Body of pancreas (tissue), 4 donors: ENCODE data around the gene POLRMT. TPM values are rescaled to one million over a fixed set of nuclear protein-coding genes. Genes with fewer than 3 reads are reported as not detected.

ENCODE experiments used
- ATAC-seq: fragments of 150-250 bp; one replicate; pipeline ENCODE4 v1.9.1; 2016
- DNase-seq, 4 donors: peaks; one replicate each; pipeline ENCODE4 v3.0.0-alpha.2; 2019
- H3K27ac ChIP-seq, 4 donors: fragments of 200-600 bp; sonication (generic); 1 replicate in 3 of 4; 2 replicates in 1 of 4; pipeline versions ENCODE4 v1.5.1 to v1.6.1; 2016 to 2019; ENCODE audit warnings: mild to moderate bottlenecking in 1 of 4, mixed read lengths in 1 of 4, moderate library complexity in 1 of 4
- H3K27me3 ChIP-seq, 2 donors: fragments of 200-600 bp; sonication (generic); one replicate each; pipeline ENCODE4 v1.6.0; 2016; ENCODE audit warnings: mild to moderate bottlenecking in 1 of 2
- H3K36me3 ChIP-seq, 2 donors: fragments of 200-600 bp; sonication (generic); replicated peaks in 1 of 2; 2 replicates each; pipeline ENCODE4 v1.5.1; 2016; ENCODE audit warnings: low read depth in 2 of 2; ENCODE audit not compliant: insufficient read depth in 1 of 2
- H3K4me1 ChIP-seq: fragments of 200-600 bp; sonication (generic); one replicate; pipeline ENCODE4 v1.6.0; 2016
- H3K4me3 ChIP-seq, 2 donors: fragments of 200-600 bp; sonication (generic); 1 replicate in 1 of 2; 2 replicates in 1 of 2; pipeline ENCODE4 v1.5.1; 2016 to 2019
- H3K9me3 ChIP-seq, 3 donors: fragments of 200-600 bp; sonication (generic); 1 replicate in 2 of 3; 2 replicates in 1 of 3; pipeline ENCODE4 v1.5.1; 2016
- CTCF ChIP-seq, 7 experiments: fragments of 450-650 bp in 4 of 7; fragments of 200-600 bp in 3 of 7; sonication (generic) in 3 of 7; IDR thresholded peaks; one replicate each; pipeline ENCODE4 v1.5.1; 2016 to 2019; ENCODE audit warnings: antibody characterized with exemption in 7 of 7
- POLR2A ChIP-seq, 3 donors: fragments of 450-650 bp; IDR thresholded peaks; one replicate each; pipeline ENCODE4 v1.6.1; 2016; ENCODE audit warnings: antibody characterized with exemption in 3 of 3, mild to moderate bottlenecking in 2 of 3
- WGBS, 2 donors: methylation state at CpG; one replicate each; pipeline ENCODE4 v1.1.5; 2017; 5-methylcytosine and 5-hydroxymethylcytosine counted together
- intact Hi-C: fragments of 100-400 bp; cut with DNase I; formaldehyde crosslinking; loops from one replicate; pipeline ENCODE4 v1.15.1; 2023
- total RNA-seq, 2 donors: library from RNA; depleted of rRNA; stranded (reverse); fragments of >200 nt; gene quantifications; one replicate each; pipeline ENCODE4 v1.1.0, GENCODE V29; 2016

The POLRMT gene
- total RNA-seq, 2 donors from 2014 or later = 25.4 to 46.1 TPM

GRCh38 chr19:584240-585001 lies 48.9 kb downstream of the POLRMT start:
- ATAC-seq = peak; percentile 47
- intact Hi-C loops = no loop called here

GRCh38 chr19:583968-584239 lies 49.4 kb downstream of the POLRMT start:
- no peak for ATAC-seq
- Histone ChIP-seq H3K4me3 (no peak overlapping the region), H3K9me3 (no peaks in the 10 kb centered on the region), H3K27ac (no peak overlapping the region), H3K27me3 (peaks cover 0 to 4% of the 10 kb centered on the region in 2 donors), H3K4me1 (peaks cover 10% of the 10 kb centered on the region), H3K36me3 (peaks cover 8 to 10% of the 10 kb centered on the region in 2 donors)
- no peak for TF ChIP-seq POLR2A (IDR thresholded peaks at IDR 0.05)
- TF ChIP-seq CTCF (IDR thresholded peaks at IDR 0.05) = no peak
- WGBS, 2 donors = 62 to 73% methylated on average over 3 to 5 of the region's 5 CpGs
- DNase-seq = no peak
- intact Hi-C loops = no loop called here

More at GRCh38 chr19:584240-585001, 48.9 kb downstream of the POLRMT start:
- no peaks in the 10 kb centered on the region for H3K9me3 ChIP-seq
- peaks cover 16% of the 10 kb centered on the region for H3K4me1 ChIP-seq
- no peak overlapping the region for H3K27ac ChIP-seq
- no peak overlapping the region for H3K4me3 ChIP-seq
- peak; percentile 22 to 45 (median 29) for DNase-seq
- WGBS, 2 donors = 21 to 44% methylated on average over 12 to 38 of the region's 38 CpGs
- peaks cover 8 to 10% of the 10 kb centered on the region in 2 donors for H3K36me3 ChIP-seq
- H3K27me3 ChIP-seq = peaks cover 0 to 9% of the 10 kb centered on the region in 2 donors
- TF ChIP-seq CTCF (IDR thresholded peaks at IDR 0.05) = peak; percentile 31 to 63 (median 56)
- no peak for TF ChIP-seq POLR2A (IDR thresholded peaks at IDR 0.05)

- Histone ChIP-seq H3K27ac (no peak overlapping the region), H3K9me3 (no peaks in the 10 kb centered on the region), H3K4me1 (peaks cover 5% of the 10 kb centered on the region), H3K4me3 (no peak overlapping the region), H3K36me3 (peaks cover 8 to 10% of the 10 kb centered on the region in 2 donors), H3K27me3 (no peaks in the 10 kb centered on the region)
- 90 to 91% methylated on average over 16 to 26 of the region's 27 CpGs for WGBS, 2 donors
- intact Hi-C loops = no loop called here
- no peak for ATAC-seq
- TF ChIP-seq POLR2A (IDR thresholded peaks at IDR 0.05) = no peak
- no peak for TF ChIP-seq CTCF (IDR thresholded peaks at IDR 0.05)
- DNase-seq = no peak
Measured at GRCh38 chr19:583198-583967, 50.0 kb downstream of the POLRMT start.

GRCh38 chr19:582497-583197 lies 50.7 kb downstream of the POLRMT start:
- ATAC-seq = no peak
- no peak for DNase-seq

More at GRCh38 chr19:582497-583197, 50.7 kb downstream of the POLRMT start:
- Histone ChIP-seq H3K4me1 (no peaks in the 10 kb centered on the region), H3K36me3 (peaks cover 8 to 10% of the 10 kb centered on the region in 2 donors), H3K27ac (no peak overlapping the region), H3K4me3 (no peak overlapping the region), H3K27me3 (no peaks in the 10 kb centered on the region), H3K9me3 (no peaks in the 10 kb centered on the region)
- intact Hi-C loops = no loop called here
- 88 to 90% methylated on average over 23 to 29 of the region's 31 CpGs for WGBS, 2 donors
- TF ChIP-seq CTCF (IDR thresholded peaks at IDR 0.05) = no peak
- TF ChIP-seq POLR2A (IDR thresholded peaks at IDR 0.05) = no peak
